ENCODE results near the gene GMIP.
"Not testable (repeated sequence)": the region's sequence is repeated elsewhere in the genome, so short reads cannot be mapped to it uniquely, and the experiment has no call there.

Gene GMIP, protein sequence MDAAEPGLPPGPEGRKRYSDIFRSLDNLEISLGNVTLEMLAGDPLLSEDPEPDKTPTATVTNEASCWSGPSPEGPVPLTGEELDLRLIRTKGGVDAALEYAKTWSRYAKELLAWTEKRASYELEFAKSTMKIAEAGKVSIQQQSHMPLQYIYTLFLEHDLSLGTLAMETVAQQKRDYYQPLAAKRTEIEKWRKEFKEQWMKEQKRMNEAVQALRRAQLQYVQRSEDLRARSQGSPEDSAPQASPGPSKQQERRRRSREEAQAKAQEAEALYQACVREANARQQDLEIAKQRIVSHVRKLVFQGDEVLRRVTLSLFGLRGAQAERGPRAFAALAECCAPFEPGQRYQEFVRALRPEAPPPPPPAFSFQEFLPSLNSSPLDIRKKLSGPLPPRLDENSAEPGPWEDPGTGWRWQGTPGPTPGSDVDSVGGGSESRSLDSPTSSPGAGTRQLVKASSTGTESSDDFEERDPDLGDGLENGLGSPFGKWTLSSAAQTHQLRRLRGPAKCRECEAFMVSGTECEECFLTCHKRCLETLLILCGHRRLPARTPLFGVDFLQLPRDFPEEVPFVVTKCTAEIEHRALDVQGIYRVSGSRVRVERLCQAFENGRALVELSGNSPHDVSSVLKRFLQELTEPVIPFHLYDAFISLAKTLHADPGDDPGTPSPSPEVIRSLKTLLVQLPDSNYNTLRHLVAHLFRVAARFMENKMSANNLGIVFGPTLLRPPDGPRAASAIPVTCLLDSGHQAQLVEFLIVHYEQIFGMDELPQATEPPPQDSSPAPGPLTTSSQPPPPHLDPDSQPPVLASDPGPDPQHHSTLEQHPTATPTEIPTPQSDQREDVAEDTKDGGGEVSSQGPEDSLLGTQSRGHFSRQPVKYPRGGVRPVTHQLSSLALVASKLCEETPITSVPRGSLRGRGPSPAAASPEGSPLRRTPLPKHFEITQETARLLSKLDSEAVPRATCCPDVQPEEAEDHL

DNA sequence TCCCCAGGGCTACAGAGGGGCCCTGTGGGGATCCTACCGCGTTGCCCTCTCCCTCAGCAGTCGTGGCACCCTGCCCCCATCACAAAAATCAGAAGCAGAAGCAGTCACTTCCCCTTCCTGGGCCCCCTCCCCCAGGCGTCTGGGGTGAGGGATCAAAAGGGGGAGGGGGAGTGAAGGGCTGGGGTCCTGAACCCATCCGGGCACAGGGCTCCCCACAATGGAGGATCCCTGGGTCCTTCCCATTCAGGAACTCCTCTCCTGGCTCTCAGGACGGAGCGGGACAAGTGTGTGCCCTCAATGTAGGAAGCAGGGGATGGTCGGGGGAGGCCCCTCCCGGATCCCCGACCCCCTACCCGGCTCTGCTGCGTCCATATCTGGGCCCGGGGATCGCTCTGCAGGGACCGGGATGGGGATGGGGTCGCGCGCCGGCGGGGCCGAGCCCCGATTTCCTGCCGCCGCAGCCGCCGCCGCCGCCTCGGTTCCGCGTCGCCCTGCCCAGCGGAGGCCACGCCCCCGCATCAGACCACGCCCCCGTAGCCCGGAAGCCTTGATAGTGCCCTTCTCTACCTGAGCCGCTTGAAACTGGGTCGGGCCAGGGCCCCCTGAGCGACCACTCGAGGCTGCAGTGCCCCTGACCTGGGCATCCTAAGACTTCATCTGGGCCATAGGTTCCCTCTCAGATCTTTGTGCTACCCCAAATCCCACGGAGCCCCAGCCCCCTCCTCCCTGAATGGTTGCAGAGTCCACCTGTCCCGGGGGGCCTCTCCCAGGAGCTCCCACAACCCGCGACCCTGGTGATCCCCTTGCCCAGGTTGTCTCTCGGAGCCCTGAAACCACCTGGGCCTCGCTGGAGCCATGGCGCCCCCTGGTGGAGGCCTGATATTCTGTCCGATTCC, at the start of gene GMIP:
Gene GMIP, minus strand, starts transcription at position 500 of the 896 bp plus-strand sequence. Its CDS starts 128 bp downstream, at position 372.
- DNase-seq (ENCODE audit: low read depth): no peak
- peak within 1 kb of the TSS; percentile 81 for H3K4me3 ChIP-seq (ENCODE audit: low read length)
- TF ChIP-seq, protein P1, sequence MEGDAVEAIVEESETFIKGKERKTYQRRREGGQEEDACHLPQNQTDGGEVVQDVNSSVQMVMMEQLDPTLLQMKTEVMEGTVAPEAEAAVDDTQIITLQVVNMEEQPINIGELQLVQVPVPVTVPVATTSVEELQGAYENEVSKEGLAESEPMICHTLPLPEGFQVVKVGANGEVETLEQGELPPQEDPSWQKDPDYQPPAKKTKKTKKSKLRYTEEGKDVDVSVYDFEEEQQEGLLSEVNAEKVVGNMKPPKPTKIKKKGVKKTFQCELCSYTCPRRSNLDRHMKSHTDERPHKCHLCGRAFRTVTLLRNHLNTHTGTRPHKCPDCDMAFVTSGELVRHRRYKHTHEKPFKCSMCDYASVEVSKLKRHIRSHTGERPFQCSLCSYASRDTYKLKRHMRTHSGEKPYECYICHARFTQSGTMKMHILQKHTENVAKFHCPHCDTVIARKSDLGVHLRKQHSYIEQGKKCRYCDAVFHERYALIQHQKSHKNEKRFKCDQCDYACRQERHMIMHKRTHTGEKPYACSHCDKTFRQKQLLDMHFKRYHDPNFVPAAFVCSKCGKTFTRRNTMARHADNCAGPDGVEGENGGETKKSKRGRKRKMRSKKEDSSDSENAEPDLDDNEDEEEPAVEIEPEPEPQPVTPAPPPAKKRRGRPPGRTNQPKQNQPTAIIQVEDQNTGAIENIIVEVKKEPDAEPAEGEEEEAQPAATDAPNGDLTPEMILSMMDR (conservative IDR thresholded peaks at IDR 0.05; ENCODE audit: low read depth, low read length): peak; percentile 80

DNA sequence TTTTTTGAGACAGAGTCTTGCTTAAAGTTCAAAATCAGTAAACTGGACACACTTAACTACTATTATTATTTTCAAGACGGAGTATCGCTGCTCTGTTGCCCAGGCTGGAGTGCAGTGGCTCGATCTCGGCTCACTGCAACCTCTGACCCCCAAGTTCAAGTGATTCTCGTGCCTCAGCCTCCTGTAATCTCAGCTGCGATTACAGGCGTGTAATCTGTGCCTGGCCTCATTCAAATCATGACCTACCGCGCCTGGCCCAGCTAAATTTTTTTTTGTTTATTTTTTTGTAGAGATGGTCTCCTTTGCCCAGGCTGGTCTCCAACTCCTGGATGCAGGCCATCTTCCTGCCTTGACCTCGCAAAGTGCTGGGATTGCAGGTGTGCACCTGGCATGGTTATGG, 48.2 kb upstream of the GMIP start:
- no peak overlapping the region for H3K4me3 ChIP-seq (ENCODE audit: low read length)
- no peak for DNase-seq (ENCODE audit: low read depth)
- TF ChIP-seq, protein P1 (conservative IDR thresholded peaks at IDR 0.05; ENCODE audit: low read depth, low read length): no peak

DNA sequence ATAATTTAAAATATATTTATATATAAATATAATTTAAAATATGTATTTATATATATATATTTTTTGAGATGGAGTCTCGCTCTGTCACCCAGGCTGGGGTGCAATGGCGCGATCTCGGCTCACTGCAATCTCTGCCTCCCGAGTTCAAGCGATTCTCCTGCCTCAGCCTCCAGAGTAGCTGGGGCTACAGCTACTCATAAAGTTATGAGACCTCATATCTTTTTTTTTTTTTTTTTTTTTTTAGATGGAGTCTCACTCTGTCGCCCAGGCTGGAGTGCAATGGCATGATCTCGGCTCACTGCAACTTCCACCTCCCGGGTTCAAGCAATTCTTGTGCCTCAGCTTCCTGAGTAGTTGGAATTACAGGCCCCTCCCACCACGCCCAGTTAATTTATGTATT, 45.6 kb upstream of the GMIP start:
- not testable (repeated sequence) for H3K4me3 ChIP-seq (ENCODE audit: low read length); DNase-seq (ENCODE audit: low read depth)

DNA sequence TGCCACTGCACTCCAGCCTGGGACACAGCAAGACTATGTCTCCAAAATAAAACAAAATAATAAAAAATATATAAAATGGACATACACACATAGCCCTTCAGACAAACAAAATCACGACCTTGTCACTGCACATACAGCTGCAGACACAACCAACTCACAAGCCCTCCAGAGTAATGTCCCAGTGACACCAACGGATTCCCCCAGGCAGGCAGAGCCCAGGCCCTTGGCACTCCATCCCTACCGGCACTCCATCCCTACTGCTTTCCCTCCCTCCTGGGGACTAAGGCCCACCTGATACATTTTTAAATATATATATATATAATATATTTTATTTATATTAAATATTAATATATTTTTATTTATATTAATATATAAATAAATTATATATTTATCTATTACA, 43.6 kb upstream of the GMIP start:
- TF ChIP-seq, protein P1 (conservative IDR thresholded peaks at IDR 0.05; ENCODE audit: low read depth, low read length): no peak
- no peak overlapping the region for H3K4me3 ChIP-seq (ENCODE audit: low read length)

DNA sequence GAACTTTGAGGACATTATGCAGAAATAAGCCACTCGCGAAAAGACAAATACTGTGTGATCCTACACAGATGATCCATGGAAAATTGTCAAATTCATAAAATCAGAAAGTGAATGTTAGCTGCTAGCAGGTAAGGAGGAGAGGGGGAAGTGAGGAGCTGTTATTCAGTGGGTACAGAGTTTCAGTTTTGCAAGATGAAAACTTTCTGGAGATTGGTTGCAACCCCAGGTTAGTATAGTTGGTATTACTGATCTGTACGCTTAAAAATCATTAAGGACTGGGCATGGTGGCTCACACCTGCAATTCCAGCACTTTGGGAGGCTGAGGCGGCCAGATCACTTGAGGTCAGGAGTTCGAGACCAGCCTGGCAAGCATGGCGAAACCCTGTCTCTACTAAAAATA, 43.1 kb upstream of the GMIP start:
- no peak for DNase-seq (ENCODE audit: low read depth)
- no peak overlapping the region for H3K4me3 ChIP-seq (ENCODE audit: low read length)
- TF ChIP-seq, protein P1 (conservative IDR thresholded peaks at IDR 0.05; ENCODE audit: low read depth, low read length): no peak

More for the DNA sequence above, 43.6 kb upstream of the GMIP start:
- DNase-seq (ENCODE audit: low read depth): no peak

DNA sequence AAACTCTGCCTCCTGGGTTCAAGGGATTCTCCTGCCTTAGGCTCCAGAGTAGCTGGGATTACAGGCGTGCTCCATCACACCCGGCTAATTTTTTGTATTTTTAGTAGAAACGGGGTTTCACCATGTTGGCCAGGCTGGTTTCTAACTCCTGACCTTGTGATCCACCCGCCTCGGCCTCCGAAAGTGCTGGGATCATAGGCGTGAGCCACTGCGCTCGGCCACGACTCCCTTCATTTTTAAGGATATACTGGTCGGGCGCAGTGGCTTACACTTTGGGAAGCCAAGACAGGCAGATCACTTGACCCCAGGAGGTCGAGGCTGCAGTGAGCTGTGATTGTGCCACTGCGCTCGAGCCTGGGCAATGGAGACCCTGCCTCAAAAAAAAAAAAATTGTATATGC, 42.7 kb upstream of the GMIP start:
- DNase-seq (ENCODE audit: low read depth); H3K4me3 ChIP-seq (ENCODE audit: low read length): not testable (repeated sequence)

DNA sequence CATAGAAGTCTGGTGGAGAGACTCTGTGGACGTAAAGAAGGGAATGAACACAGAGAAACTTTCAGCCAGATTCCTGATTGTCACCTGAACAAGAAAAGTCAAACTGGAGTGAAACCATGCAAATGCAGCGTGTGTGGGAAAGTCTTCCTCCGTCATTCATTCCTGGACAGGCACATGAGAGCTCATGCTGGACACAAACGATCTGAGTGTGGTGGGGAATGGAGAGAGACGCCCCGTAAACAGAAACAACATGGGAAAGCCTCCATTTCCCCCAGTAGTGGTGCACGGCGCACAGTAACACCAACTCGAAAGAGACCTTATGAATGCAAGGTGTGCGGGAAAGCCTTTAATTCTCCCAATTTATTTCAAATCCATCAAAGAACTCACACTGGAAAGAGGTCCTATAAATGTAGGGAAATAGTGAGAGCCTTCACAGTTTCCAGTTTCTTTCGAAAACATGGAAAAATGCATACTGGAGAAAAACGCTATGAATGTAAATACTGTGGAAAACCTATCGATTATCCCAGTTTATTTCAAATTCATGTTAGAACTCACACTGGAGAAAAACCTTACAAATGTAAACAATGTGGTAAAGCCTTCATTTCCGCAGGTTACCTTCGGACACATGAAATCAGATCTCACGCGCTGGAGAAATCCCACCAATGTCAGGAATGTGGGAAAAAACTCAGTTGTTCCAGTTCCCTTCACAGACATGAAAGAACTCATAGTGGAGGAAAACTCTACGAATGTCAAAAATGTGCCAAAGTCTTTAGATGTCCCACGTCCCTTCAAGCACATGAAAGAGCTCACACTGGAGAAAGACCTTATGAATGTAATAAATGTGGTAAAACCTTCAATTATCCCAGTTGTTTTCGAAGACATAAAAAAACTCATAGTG, 36.0 kb upstream of the GMIP start:
- TF ChIP-seq, protein P1 (conservative IDR thresholded peaks at IDR 0.05; ENCODE audit: low read depth, low read length): no peak
- H3K4me3 ChIP-seq (ENCODE audit: low read length): no peak overlapping the region

More for the DNA sequence above, 36.0 kb upstream of the GMIP start:
- no peak for DNase-seq (ENCODE audit: low read depth)
